K562 (cell line): ENCODE results near the gene SLC7A6. TPM values are rescaled to one million over a fixed set of nuclear protein-coding genes. Genes with fewer than 3 reads are reported as not detected.

ENCODE experiments used
- BRCA1 ChIP-seq, 2 experiments: fragments of 450-650 bp in 1 of 2; sonication (generic) in 1 of 2; formaldehyde crosslinking in 1 of 2; IDR thresholded peaks; 2 replicates each; pipeline versions ENCODE4 v1.5.0 to v1.6.1; 2017 to 2020; ENCODE audit warnings: mild to moderate bottlenecking in 1 of 2, missing genetic modification reagents in 1 of 2
- CEBPB ChIP-seq: fragments of 450-650 bp; IDR thresholded peaks from 2 replicates; pipeline ENCODE4 v1.6.1; 2016; ENCODE audit warnings: missing genetic modification characterization, missing compliant biosample characterization
- GATA2 ChIP-seq: sonication (generic); formaldehyde crosslinking; IDR thresholded peaks from 2 replicates; pipeline ENCODE4 v1.4.0; 2020; ENCODE audit warnings: mild to moderate bottlenecking, missing genetic modification reagents
- MAFG ChIP-seq: fragments of 450-650 bp; conservative IDR thresholded peaks from 2 replicates; pipeline ENCODE4 v1.6.1; 2016; ENCODE audit warnings: missing genetic modification characterization, missing compliant biosample characterization
- MED1 ChIP-seq: sonication (generic); formaldehyde crosslinking; IDR thresholded peaks from 2 replicates; pipeline ENCODE4 v1.8.1; 2023; ENCODE audit warnings: missing genetic modification reagents, borderline replicate concordance
- NFRKB ChIP-seq: fragments of 450-650 bp; IDR thresholded peaks from 2 replicates; pipeline ENCODE4 v1.6.1; 2016; ENCODE audit warnings: low read depth
- NONO ChIP-seq, 2 experiments: fragments of 200-400 bp in 1 of 2; fragments of 450-650 bp in 1 of 2; formaldehyde crosslinking in 1 of 2; IDR thresholded peaks; 2 replicates each; pipeline ENCODE4 v1.6.1; 2017; ENCODE audit warnings: low read depth in 2 of 2, mild to moderate bottlenecking in 2 of 2, moderate library complexity in 2 of 2, low read length in 1 of 2
- POLR2AphosphoS5 ChIP-seq: IDR thresholded peaks from 2 replicates; pipeline ENCODE4 v1.6.1; 2011; ENCODE audit warnings: mild to moderate bottlenecking, low read depth, low read length, moderate library complexity; ENCODE audit not compliant: control insufficient read depth, insufficient read depth
- PREB ChIP-seq: sonication (generic); formaldehyde crosslinking; IDR thresholded peaks from 2 replicates; pipeline ENCODE4 v1.8.1; 2023; ENCODE audit warnings: mild to moderate bottlenecking, missing genetic modification reagents
- RERE ChIP-seq: sonication (generic); formaldehyde crosslinking; IDR thresholded peaks from 2 replicates; pipeline ENCODE4 v1.8.0; 2023; ENCODE audit warnings: missing genetic modification reagents, mild to moderate bottlenecking, borderline replicate concordance
- RNF2 ChIP-seq: sonication (generic); IDR thresholded peaks from 2 replicates; pipeline ENCODE4 v1.6.1; 2016
- SMARCA4 ChIP-seq: fragments of 450-650 bp; IDR thresholded peaks from 2 replicates; pipeline ENCODE4 v1.6.1; 2016
- SMARCA5 ChIP-seq: fragments of 450-650 bp; IDR thresholded peaks from 2 replicates; pipeline ENCODE4 v1.6.1; 2016
- XRCC4 ChIP-seq: IDR thresholded peaks from one replicate; pipeline ENCODE4 v1.6.1; 2011; ENCODE audit not compliant: insufficient read depth, insufficient read length; ENCODE audit errors: extremely low read depth
- ZBTB33 ChIP-seq: sonication (generic); formaldehyde crosslinking; IDR thresholded peaks from 2 replicates; pipeline ENCODE4 v1.8.1; 2023; ENCODE audit warnings: mild to moderate bottlenecking, missing genetic modification reagents
- ZFP36 ChIP-seq: fragments of 150-350 bp; IDR thresholded peaks from 2 replicates; pipeline ENCODE4 v1.6.1; 2018; ENCODE audit warnings: low read length, low read depth; ENCODE audit not compliant: partially characterized antibody
- ZKSCAN8 ChIP-seq: fragments of 200-800 bp; sonication (Bioruptor generic); IDR thresholded peaks from 2 replicates; pipeline ENCODE4 v1.6.1; 2016; ENCODE audit warnings: missing genetic modification characterization, missing compliant biosample characterization
- ZNF165 ChIP-seq: fragments of 250-450 bp; sonication (Bioruptor Pico); IDR thresholded peaks from 2 replicates; pipeline ENCODE4 v1.4.0; 2020; ENCODE audit warnings: borderline replicate concordance
- ZNF212 ChIP-seq: fragments of 450-650 bp; formaldehyde crosslinking; IDR thresholded peaks from 2 replicates; pipeline ENCODE4 v1.4.0; 2020; ENCODE audit warnings: mild to moderate bottlenecking
- polyA plus RNA-seq, 8 experiments: library from polyadenylated mRNA; depleted of rRNA in 4 of 8; stranded (reverse) in 5 of 8; unstranded in 3 of 8; fragments of >200 nt; fragmentation: Nextera tagmentation in 2 of 8; fragmentation: Illumina TruSeq in 1 of 8; extraction: Ambion mirVana in 2 of 8; extraction: Trizol in 1 of 8; gene quantifications; 2 replicates each; pipeline versions ENCODE4 v1.2.1 to v1.2.3, GENCODE V29; 2011 to 2014; ENCODE audit warnings: inconsistent platforms in 1 of 8, missing spikeins in 1 of 8
- total RNA-seq, 7 experiments: library from RNA; depleted of rRNA in 6 of 7; stranded (reverse); fragments of >200 nt in 6 of 7; fragmentation: Illumina TruSeq in 2 of 7; extraction: Trizol in 2 of 7; gene quantifications; 2 replicates each; pipeline versions ENCODE4 v1.2.1 to v1.2.3, GENCODE V29; 2011 to 2021; ENCODE audit warnings: low replicate concordance in 1 of 7

Gene SLC7A6
- total and polyA plus RNA-seq, 9 of the 15 experiments (the other 6 are each of a cell fraction or from before 2014, with no cell fraction given): 12.6 to 60.1 (median 29.8) TPM

- no peak for TF ChIP-seq MAFG
- TF ChIP-seq ZBTB33 (CRISPR knock-in tag): 0 out of 2 replicates have a peak, but pooled peaks have one; percentile 28
- 0 out of 2 replicates have a peak, but pooled peaks have one; percentile 45 for TF ChIP-seq ZNF212
- no peak for TF ChIP-seq SMARCA4
- TF ChIP-seq SMARCA5: no peak
- peak; percentile 87; the same call in 1 of the 2 replicates for TF ChIP-seq PREB (CRISPR knock-in tag)
- TF ChIP-seq ZFP36: no peak
- no peak for TF ChIP-seq ZKSCAN8 (CRISPR knock-in tag)
- no peak for TF ChIP-seq XRCC4
- no peak for TF ChIP-seq ZNF165 (CRISPR knock-in tag)
- TF ChIP-seq NONO (IDR thresholded peaks at IDR 0.05; ENCODE audit: low read depth in 2 of 2, low read length in 1 of 2): peak; percentile 59 to 94
- 0 out of 2 replicates have a peak, but pooled peaks have one; percentile 30 for TF ChIP-seq RNF2
- TF ChIP-seq GATA2 (CRISPR knock-in tag): no peak
- peak; percentile 29 for TF ChIP-seq POLR2AphosphoS5
- no peak for TF ChIP-seq NFRKB
- TF ChIP-seq BRCA1 (IDR thresholded peaks at IDR 0.05): no peak
- no peak for TF ChIP-seq BRCA1 (CRISPR knock-in tag; IDR thresholded peaks at IDR 0.05)
- TF ChIP-seq MED1 (CRISPR knock-in tag): peak; percentile 71; the same call in 1 of the 2 replicates
- TF ChIP-seq CEBPB: no peak
- no peak for TF ChIP-seq RERE (CRISPR knock-in tag)
These were observed at the start of gene SLC7A6 (continued) for GRCh38 chr16:68264128-68265077.
